SK-N-SH treated with all-trans-retinoic acid at 6 μM for 48 hours (cell line): Measurements from ENCODE around the gene KRT16.

Experiments
- ARNTL ChIP-seq: fragments of 450-650 bp; formaldehyde crosslinking; IDR thresholded peaks from 2 replicates; pipeline ENCODE4 v1.5.0; 2020; ENCODE audit warnings: low read depth, mild to moderate bottlenecking, moderate library complexity, borderline replicate concordance
- CREB5 ChIP-seq: fragments of 250-450 bp; sonication (Bioruptor Pico); IDR thresholded peaks from 2 replicates; pipeline ENCODE4 v1.5.1; 2020; ENCODE audit warnings: low read depth, mild to moderate bottlenecking, moderate library complexity
- ZNF565 ChIP-seq: fragments of 450-650 bp; formaldehyde crosslinking; conservative IDR thresholded peaks from 2 replicates; pipeline ENCODE4 v1.5.0; 2020; ENCODE audit warnings: low read depth, mild to moderate bottlenecking, moderate library complexity

DNA sequence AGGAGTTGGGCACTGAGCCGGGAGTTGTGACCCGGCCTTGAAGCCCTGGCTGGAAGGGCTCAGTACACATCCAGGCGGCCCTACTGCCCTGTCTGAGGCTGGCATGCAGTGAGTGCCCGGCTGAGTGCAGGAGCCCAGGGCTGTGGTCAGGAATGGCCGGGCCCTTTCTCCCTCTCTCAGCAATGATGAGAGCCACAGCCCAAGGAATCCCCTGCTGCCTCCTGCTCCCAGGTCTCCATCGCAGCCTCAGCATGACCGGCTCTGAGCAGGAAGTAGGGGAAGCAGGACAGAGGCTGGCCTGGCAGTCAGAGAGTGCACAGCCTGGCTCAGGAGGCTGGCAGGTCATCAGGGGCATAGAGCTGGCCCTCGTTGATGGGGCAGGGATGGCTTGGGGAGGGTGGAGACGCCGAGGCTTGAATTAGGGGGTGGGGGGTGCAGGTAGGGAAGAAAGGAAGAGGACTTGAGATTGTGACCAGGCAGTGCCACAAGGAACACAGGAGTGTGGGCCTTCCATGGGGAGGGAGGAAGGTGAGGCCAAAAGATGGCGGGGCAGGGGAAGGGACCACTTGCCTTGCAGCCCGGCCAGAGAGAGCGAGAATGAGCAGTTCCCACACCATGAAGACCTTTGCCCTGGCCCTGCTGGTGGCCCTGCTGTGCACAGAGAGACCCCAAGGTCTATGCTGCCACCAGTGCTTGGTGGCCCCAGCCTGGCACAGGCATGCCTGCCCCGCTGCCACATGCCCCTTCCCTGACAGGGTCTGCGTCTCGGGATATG lies 43.9 kb upstream of the KRT16 start:
- TF ChIP-seq ZNF565 (no peak), ARNTL (CRISPR knock-in tag) (no peak), CREB5 (CRISPR knock-in tag) (no peak)
